ENCODE measurements around the gene LRRC4C. TPM values are rescaled to one million over a fixed set of nuclear protein-coding genes. Genes with fewer than 3 reads are reported as not detected.

The LRRC4C gene
- total and polyA plus RNA-seq, 2 experiments from 2014 or later, result 0.35 to 1.1 TPM

- Histone ChIP-seq H4K20me1 (replicated peaks; ENCODE audit: insufficient read depth) (no peaks in the 10 kb centered on the region), H3K27me3 (ENCODE audit: insufficient read depth) (no peaks in the 10 kb centered on the region), H3K36me3 (ENCODE audit: insufficient read depth) (no peaks in the 10 kb centered on the region), H3K4me3 (no peak overlapping the region), H3K4me1 (ENCODE audit: insufficient read depth) (peaks cover 70% of the 10 kb centered on the region), H2AFZ (no peak overlapping the region), H3K9me2 (ENCODE audit: insufficient read depth) (0 out of 2 replicates have a peak, but pooled peaks cover 4% of the 10 kb centered on the region), H3K79me2 (replicated peaks; ENCODE audit: insufficient read depth) (no peaks in the 10 kb centered on the region), H3F3A (replicated peaks; ENCODE audit: low read depth) (no peaks in the 10 kb centered on the region), H3K4me2 (peak overlapping the region; percentile 53), H3K27ac (ENCODE audit: low read depth) (peak overlapping the region; percentile 78)
- Mint-ChIP-seq H3K4me1 (peaks cover 71% of the 10 kb centered on the region), H3K4me3 (peak overlapping the region; percentile 41; the same call in 2 of the 3 replicates), H3K27ac (peak overlapping the region; percentile 95), H3K27me3 (ENCODE audit: insufficient read depth, low read depth, poor library complexity) (no peaks in the 10 kb centered on the region), H3K9me3 (no peaks in the 10 kb centered on the region), H3K36me3 (ENCODE audit: low read depth) (no peaks in the 10 kb centered on the region)
- ATAC-seq (no peak), DNase-seq (ENCODE audit: low spot score) (peak; percentile 56)
- TF ChIP-seq NANOG (IDR thresholded peaks at IDR 0.05; ENCODE audit: borderline replicate concordance) (no peak), ZNF114 (CRISPR knock-in tag; IDR thresholded peaks at IDR 0.05) (no peak), EZH2phosphoT487 (IDR thresholded peaks at IDR 0.05; ENCODE audit: unreplicated experiment) (no peak)
- TF ChIP-seq, protein P1, sequence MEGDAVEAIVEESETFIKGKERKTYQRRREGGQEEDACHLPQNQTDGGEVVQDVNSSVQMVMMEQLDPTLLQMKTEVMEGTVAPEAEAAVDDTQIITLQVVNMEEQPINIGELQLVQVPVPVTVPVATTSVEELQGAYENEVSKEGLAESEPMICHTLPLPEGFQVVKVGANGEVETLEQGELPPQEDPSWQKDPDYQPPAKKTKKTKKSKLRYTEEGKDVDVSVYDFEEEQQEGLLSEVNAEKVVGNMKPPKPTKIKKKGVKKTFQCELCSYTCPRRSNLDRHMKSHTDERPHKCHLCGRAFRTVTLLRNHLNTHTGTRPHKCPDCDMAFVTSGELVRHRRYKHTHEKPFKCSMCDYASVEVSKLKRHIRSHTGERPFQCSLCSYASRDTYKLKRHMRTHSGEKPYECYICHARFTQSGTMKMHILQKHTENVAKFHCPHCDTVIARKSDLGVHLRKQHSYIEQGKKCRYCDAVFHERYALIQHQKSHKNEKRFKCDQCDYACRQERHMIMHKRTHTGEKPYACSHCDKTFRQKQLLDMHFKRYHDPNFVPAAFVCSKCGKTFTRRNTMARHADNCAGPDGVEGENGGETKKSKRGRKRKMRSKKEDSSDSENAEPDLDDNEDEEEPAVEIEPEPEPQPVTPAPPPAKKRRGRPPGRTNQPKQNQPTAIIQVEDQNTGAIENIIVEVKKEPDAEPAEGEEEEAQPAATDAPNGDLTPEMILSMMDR (conservative IDR thresholded peaks at IDR 0.05; ENCODE audit: low read depth in 2 of 2), result no peak
Measured at GRCh38 chr11:41115066-41115465, 344.4 kb downstream of the LRRC4C start.

DNA sequence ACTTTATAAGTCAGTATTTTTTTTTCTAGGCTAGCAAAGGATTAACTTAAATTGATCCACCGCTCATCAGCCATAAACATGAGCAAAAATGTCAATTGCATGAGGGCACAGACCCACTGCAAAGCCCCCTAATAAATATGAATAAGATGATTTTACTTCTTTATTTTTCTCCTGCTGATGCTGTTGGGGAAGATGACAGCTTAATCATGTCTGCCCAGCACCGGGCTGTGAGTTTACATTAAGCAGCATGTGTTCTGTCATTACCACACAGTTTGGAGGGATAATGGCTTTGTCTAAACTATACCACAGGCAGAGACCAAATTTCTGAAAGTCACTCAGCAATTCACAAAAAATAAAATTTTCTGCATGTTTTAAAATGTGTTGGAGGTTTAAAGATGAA, 346.3 kb downstream of the LRRC4C start:
- ATAC-seq, result no peak
- Histone ChIP-seq H3K27ac (ENCODE audit: low read depth) (no peak overlapping the region), H3K27me3 (ENCODE audit: insufficient read depth) (no peaks in the 10 kb centered on the region), H3K4me3 (no peak overlapping the region), H3K36me3 (ENCODE audit: insufficient read depth) (no peaks in the 10 kb centered on the region), H4K20me1 (replicated peaks; ENCODE audit: insufficient read depth) (no peaks in the 10 kb centered on the region), H3K4me1 (ENCODE audit: insufficient read depth) (peaks cover 55% of the 10 kb centered on the region), H2AFZ (no peak overlapping the region), H3K4me2 (no peak overlapping the region), H3F3A (replicated peaks; ENCODE audit: low read depth) (no peaks in the 10 kb centered on the region), H3K79me2 (replicated peaks; ENCODE audit: insufficient read depth) (no peaks in the 10 kb centered on the region), H3K9me2 (ENCODE audit: insufficient read depth) (no peaks in the 10 kb centered on the region)
- Mint-ChIP-seq H3K4me3 (no peak overlapping the region), H3K36me3 (ENCODE audit: low read depth) (no peaks in the 10 kb centered on the region), H3K9me3 (no peaks in the 10 kb centered on the region), H3K27ac (peak overlapping the region; percentile 22; the same call in 1 of the 2 replicates), H3K27me3 (ENCODE audit: insufficient read depth, low read depth, poor library complexity) (no peaks in the 10 kb centered on the region), H3K4me1 (peaks cover 55% of the 10 kb centered on the region)
- DNase-seq (ENCODE audit: low spot score), result no peak
- TF ChIP-seq, protein P1 (conservative IDR thresholded peaks at IDR 0.05; ENCODE audit: low read depth in 2 of 2), result no peak
- TF ChIP-seq STAT1 (IDR thresholded peaks at IDR 0.05; ENCODE audit: unreplicated experiment) (no peak), ZNF114 (CRISPR knock-in tag; IDR thresholded peaks at IDR 0.05) (no peak), CREB1 (CRISPR knock-in tag; IDR thresholded peaks at IDR 0.05; ENCODE audit: low read depth) (no peak), EZH2phosphoT487 (IDR thresholded peaks at IDR 0.05; ENCODE audit: unreplicated experiment) (no peak), EZH2 (IDR thresholded peaks at IDR 0.05; ENCODE audit: low read depth, unreplicated experiment) (no peak), ZNF331 (CRISPR knock-in tag; IDR thresholded peaks at IDR 0.05; ENCODE audit: low read depth) (no peak)
- TF ChIP-seq, protein P2, sequence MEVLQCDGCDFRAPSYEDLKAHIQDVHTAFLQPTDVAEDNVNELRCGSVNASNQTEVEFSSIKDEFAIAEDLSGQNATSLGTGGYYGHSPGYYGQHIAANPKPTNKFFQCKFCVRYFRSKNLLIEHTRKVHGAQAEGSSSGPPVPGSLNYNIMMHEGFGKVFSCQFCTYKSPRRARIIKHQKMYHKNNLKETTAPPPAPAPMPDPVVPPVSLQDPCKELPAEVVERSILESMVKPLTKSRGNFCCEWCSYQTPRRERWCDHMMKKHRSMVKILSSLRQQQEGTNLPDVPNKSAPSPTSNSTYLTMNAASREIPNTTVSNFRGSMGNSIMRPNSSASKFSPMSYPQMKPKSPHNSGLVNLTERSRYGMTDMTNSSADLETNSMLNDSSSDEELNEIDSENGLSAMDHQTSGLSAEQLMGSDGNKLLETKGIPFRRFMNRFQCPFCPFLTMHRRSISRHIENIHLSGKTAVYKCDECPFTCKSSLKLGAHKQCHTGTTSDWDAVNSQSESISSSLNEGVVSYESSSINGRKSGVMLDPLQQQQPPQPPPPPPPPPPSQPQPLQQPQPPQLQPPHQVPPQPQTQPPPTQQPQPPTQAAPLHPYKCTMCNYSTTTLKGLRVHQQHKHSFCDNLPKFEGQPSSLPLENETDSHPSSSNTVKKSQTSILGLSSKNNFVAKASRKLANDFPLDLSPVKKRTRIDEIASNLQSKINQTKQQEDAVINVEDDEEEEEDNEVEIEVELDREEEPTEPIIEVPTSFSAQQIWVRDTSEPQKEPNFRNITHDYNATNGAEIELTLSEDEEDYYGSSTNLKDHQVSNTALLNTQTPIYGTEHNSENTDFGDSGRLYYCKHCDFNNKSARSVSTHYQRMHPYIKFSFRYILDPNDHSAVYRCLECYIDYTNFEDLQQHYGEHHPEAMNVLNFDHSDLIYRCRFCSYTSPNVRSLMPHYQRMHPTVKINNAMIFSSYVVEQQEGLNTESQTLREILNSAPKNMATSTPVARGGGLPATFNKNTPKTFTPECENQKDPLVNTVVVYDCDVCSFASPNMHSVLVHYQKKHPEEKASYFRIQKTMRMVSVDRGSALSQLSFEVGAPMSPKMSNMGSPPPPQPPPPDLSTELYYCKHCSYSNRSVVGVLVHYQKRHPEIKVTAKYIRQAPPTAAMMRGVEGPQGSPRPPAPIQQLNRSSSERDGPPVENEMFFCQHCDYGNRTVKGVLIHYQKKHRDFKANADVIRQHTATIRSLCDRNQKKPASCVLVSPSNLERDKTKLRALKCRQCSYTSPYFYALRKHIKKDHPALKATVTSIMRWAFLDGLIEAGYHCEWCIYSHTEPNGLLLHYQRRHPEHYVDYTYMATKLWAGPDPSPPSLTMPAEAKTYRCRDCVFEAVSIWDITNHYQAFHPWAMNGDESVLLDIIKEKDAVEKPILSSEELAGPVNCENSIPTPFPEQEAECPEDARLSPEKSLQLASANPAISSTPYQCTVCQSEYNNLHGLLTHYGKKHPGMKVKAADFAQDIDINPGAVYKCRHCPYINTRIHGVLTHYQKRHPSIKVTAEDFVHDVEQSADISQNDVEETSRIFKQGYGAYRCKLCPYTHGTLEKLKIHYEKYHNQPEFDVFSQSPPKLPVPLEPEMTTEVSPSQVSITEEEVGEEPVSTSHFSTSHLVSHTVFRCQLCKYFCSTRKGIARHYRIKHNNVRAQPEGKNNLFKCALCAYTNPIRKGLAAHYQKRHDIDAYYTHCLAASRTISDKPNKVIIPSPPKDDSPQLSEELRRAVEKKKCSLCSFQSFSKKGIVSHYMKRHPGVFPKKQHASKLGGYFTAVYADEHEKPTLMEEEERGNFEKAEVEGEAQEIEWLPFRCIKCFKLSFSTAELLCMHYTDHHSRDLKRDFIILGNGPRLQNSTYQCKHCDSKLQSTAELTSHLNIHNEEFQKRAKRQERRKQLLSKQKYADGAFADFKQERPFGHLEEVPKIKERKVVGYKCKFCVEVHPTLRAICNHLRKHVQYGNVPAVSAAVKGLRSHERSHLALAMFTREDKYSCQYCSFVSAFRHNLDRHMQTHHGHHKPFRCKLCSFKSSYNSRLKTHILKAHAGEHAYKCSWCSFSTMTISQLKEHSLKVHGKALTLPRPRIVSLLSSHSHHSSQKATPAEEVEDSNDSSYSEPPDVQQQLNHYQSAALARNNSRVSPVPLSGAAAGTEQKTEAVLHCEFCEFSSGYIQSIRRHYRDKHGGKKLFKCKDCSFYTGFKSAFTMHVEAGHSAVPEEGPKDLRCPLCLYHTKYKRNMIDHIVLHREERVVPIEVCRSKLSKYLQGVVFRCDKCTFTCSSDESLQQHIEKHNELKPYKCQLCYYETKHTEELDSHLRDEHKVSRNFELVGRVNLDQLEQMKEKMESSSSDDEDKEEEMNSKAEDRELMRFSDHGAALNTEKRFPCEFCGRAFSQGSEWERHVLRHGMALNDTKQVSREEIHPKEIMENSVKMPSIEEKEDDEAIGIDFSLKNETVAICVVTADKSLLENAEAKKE (CRISPR knock-in tag; IDR thresholded peaks at IDR 0.05), result no peak
- TF ChIP-seq, protein P3, sequence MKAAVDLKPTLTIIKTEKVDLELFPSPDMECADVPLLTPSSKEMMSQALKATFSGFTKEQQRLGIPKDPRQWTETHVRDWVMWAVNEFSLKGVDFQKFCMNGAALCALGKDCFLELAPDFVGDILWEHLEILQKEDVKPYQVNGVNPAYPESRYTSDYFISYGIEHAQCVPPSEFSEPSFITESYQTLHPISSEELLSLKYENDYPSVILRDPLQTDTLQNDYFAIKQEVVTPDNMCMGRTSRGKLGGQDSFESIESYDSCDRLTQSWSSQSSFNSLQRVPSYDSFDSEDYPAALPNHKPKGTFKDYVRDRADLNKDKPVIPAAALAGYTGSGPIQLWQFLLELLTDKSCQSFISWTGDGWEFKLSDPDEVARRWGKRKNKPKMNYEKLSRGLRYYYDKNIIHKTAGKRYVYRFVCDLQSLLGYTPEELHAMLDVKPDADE (IDR thresholded peaks at IDR 0.05), result no peak

Data from GM23338 (cell line).